ENCODE results near the gene NANOS2.
"Not testable (repeated sequence)": the region's sequence is repeated elsewhere in the genome, so short reads cannot be mapped to it uniquely, and the experiment has no call there.

Gene NANOS2

DNA sequence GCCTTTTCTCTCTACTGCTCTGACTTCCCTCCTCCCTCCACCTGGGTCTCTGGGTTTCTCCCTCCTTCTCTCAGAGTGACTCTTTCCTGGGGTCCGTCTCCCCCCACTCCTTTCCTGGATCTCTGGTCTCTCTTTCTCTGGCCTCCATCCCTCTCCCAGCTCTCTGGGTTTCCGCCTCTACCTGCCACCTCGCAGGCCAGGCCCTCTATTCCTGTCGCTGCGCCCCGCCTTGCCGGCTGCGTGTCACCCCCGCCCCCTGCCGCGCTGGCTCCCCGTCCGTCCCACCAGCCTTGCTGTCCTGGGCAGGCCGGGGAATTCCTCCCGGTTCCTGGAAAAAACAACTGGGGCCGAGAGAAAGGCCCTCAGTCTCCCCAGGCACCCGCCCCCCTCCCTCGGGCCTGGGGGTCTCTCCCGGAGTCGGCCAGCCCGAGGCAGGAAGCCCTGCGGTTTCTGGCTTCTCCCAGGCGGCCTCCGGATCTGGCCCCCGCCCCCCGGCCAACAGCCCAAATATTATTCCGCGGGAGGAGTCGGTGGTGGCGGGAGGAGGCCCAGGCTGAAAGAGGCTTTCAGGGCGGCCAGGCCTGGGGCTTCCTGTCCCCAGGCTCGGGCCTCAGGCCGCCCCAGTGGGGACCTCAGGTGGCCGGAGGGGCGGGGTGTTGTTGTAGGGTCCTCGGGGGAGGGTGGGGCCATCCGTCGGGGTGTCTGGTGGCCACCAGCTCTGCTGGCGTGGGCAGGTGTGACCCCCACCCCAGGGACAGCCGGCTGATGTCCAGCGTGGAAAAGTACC, 38.0 kb downstream of the NANOS2 start:
- no peak for DNase-seq (ENCODE audit: low read depth)

DNA sequence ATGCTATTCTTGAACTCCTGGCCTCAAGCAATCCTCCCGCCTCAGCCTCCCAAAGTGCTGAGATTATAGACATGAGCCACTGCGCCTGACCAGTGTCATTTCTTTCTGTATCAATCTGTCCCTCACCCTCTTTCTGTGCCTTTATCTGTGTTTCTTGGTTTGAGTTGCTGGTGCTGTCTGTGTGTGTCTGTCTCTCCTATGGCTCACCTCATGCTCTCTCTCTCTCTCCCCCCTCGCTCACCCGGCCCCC, 38.5 kb downstream of the NANOS2 start:
- DNase-seq (ENCODE audit: low read depth) = no peak

DNA sequence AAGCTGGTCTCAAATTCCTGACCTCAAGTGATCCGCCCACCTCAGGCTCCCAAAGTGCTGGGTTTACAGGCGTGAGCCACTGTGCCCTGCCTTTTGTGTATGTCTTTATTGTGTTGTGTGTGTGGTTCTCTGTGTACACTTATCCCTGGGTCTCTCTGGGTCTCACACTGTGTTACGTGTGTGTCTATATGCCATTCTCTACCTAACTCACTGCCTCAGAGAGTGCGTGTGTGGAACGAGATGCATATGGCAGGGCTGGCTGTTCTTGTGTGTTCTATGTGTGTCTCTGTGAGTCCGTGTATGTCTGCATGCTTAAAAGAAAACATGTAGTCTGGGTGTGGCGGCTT, 40.0 kb downstream of the NANOS2 start:
- DNase-seq (ENCODE audit: low read depth) = no peak

DNA sequence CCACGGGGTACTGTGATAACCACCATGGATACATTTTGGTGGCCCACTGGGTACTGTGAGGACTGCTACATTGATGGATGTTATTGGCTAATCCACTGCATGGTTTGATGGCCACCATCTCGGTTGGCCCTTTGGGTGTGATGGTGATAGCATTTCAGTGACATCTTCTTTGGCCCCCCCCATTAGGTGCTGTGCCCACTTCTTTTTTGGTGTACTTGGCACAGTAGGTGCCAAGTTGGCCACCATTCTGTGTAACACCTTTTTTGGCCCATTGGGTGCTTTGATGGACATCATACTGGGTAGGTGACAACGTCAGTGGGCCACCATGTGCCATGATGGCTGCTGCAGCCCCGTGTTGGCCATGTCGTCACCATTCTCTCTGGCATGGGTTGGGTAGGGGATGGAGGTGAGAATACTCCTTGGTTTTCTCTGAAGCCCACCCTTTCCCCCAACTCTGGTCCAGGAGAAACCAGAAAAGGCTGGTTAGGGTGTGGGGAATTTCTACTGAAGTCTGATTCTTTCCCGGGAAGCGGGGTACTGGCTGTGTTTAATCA, 41.3 kb downstream of the NANOS2 start:
- no peak for DNase-seq (ENCODE audit: low read depth)

DNA sequence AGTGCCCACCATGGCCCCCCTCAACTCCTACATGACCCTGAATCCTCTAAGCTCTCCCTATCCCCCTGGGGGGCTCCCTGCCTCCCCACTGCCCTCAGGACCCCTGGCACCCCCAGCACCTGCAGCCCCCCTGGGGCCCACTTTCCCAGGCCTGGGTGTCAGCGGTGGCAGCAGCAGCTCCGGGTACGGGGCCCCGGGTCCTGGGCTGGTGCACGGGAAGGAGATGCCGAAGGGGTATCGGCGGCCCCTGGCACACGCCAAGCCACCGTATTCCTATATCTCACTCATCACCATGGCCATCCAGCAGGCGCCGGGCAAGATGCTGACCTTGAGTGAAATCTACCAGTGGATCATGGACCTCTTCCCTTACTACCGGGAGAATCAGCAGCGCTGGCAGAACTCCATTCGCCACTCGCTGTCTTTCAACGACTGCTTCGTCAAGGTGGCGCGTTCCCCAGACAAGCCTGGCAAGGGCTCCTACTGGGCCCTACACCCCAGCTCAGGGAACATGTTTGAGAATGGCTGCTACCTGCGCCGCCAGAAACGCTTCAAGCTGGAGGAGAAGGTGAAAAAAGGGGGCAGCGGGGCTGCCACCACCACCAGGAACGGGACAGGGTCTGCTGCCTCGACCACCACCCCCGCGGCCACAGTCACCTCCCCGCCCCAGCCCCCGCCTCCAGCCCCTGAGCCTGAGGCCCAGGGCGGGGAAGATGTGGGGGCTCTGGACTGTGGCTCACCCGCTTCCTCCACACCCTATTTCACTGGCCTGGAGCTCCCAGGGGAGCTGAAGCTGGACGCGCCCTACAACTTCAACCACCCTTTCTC, 42.3 kb downstream of the NANOS2 start:
- DNase-seq (ENCODE audit: low read depth) = no peak

DNA sequence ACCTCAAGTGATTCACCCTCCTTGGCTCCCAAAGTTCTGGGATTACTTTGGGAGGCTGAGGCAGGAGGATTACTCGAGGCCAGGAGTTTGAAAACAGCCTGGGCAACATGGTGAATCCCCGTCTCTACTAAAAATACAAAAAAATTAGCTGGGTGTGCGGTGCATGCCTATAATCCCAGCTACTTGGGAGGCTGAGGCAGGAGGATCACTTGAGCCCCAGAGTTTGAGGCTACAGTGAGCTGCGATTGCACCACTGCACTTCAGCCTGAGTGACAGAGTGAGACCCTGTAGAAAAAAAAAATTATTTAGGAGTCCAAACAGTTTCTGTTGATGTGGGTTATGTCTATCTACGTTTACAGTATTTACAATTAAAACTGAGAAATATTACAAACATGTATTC, 43.8 kb downstream of the NANOS2 start:
- no peak for DNase-seq (ENCODE audit: low read depth)

DNA sequence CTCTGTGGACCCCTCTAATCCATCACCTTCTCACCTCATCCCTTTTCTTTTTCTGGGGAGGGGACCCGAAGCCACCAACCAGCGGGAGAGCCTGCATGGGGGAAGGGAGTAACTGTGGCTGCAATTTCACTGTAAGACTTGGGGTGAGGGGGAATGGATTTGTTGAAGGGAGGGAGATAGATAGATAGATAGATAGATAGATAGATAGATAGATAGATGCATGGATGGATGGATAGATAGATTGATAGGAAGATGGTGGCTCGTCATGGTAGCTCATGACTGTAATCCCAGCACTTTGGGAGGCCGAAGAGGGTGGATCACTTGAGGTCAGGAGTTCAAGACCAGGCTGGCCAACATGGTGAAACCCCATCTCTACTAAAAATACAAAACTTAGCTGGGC, 47.3 kb downstream of the NANOS2 start:
- DNase-seq (ENCODE audit: low read depth) = not testable (repeated sequence)

DNA sequence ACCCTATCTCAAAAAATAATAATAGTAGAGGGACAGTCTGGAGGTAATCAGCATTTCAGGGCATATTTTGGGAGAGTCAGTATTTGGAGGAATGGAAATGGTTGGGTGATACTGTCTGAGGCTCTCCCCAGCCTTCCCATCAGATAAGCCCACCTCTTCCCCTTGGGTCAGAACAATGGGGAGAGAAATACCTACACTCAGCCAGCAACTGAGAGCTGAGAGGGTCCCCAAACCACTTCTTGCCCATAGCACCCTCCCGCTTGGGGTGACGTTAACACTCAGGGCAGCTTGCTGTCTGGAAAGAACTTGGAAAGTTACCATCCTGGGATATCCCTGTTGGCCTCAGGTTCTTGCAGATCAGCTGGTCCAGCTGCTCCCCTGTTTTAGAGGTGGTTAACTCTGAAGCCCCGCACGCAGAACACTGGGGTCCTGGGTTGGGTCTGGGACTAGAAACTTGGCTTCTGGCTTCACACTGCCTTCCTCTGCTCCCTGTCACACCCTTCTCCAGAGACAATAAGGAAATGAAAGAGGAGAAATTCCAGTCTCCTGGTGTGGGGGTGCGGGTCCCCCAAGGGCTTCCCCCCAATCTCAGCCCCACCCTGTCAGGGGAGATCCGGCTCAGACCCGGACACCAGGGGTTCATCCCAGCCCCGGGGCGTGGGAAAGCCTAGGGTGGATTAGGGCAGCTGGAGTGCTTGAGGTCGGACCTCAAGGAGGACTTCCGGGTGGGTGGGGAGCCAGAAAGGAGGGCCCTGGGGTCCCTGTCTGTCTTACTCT, 48.0 kb downstream of the NANOS2 start:
- no peak for DNase-seq (ENCODE audit: low read depth)

DNA sequence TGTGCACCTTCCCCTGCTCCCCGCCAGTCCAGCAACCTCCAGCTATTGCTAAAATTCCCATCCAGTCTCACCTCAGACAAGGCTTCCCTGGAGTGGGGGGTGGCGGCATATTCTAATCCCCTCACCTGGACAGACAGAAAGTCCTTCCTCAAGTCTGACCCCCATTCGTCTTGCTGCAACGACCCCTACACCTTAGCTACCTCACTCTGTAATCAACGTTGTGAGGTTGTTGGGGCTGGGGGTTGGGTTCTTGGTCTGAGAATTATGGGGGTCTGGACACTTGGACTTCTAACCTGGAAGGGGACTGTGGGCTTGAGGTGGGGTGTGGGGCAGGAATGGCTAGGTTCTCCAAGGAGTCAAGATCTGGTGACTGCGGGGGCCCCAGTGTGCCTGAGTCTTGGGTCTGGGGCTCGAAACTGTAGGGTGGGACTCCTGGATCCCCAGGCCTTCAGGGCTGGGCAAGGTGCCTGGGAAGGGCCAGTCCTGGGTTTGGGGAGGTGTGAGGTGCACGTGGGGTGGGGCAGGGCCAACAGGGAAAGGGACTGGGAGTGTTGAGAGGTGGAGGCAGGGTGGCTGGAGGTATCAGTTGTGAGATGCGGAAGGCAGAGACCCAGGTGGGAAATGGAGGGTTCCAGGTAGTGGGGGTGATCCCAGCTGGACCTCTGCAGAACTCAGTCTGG, 49.2 kb downstream of the NANOS2 start:
- DNase-seq (ENCODE audit: low read depth) = no peak

DNA sequence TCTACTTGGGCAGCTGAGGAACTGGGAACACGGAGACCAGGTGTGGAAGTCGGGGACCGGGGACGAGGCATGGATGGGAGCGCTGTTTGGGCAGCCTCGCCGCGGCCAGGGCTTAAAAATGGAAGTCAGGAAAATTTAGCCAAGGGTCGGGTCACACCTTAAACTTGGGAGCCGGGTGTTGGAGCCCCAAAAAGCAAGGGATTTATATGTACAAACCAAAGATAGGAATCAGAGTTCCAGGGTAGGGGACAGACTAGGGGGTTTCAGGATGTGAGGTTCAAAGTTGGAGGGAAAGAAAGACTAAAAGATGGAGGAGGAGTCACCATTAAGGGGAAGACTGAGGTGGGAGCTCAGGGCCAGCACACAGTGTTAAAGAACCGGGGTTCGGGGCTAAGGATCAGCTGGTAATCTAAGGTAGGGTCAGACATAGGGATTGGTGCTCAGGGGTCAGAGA, 49.9 kb downstream of the NANOS2 start:
- DNase-seq (ENCODE audit: low read depth) = no peak

DNA sequence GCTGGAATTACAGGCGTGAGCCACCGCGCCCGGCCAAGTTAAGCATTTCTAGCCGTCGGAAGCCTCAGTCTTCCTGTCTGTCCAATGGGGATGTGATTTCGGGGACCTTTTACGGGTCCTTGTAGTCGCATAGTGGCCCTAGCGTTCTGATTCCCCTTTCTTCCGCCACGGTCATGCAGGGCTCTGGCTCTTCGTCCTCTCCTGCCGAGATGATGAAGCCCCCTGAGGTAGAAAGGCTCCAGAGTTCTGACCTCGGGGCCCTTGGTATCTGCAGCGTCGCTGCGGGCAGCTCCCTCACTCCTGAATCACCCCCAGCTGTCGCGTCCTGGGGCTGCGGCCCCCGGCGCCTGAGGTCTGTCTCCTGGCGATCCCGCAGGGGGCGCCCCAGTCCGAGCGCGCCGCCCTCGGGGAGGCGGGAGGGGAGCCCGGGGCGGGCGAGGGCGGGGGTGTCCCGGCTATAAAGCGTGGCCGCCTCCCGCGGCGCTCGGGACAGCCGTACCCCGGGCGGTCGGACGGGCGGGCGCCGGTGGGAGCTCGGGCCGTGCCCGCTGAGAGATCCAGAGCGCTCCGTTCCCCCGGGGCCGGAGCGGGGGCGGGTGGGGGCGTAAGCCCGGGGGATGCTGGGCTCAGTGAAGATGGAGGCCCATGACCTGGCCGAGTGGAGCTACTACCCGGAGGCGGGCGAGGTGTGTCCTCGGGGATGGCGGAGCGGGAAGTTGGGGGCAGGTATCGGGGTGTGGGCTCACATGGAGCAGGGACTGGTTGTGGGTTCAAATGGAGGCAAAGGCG, 50.5 kb downstream of the NANOS2 start, which contains the start of gene FOXA3:
TSS of gene FOXA3 (plus strand) at position 487 of the 789 bp plus-strand sequence. CDS start at position 618, 131 bp downstream.
- DNase-seq (ENCODE audit: low read depth) = no peak

DNA sequence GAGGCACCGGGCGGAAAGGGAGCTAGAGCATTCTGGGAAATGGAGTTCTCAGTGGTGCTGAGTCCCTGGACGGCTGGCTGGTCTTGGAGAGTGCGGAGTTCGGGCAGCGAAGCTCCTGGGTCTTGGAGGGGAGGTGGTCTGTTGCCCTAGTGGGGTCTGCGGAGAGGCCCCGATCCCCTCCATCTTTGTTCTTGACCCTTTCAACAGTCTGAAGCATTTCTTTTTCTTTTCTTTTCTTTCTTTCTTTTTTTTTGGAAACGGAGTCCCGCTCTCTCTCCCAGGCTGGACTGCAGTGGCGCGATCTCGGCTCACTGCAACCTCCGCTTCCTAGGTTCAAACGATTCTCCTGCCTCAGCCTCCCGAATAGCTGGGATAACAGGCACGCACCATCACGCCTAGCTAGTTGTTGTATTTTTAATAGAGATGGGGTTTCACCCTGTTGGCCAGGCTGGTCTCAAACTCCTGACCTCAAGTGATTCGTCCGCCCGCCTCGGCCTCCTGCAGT, 51.2 kb downstream of the NANOS2 start:
- no peak for DNase-seq (ENCODE audit: low read depth)
